NT2/D1 (cell line): ENCODE measurements around the gene C11orf68.
"Not testable (repeated sequence)": the region's sequence is repeated elsewhere in the genome, so short reads cannot be mapped to it uniquely, and the experiment has no call there.

ENCODE experiments used
- SUZ12 ChIP-seq: IDR thresholded peaks from 2 replicates; pipeline ENCODE4 v1.6.1; 2011; ENCODE audit not compliant: insufficient read length, insufficient read depth; ENCODE audit errors: extremely low read depth
- YY1 ChIP-seq: IDR thresholded peaks from 2 replicates; pipeline ENCODE4 v1.6.1; 2011; ENCODE audit not compliant: insufficient read length, insufficient read depth

DNA sequence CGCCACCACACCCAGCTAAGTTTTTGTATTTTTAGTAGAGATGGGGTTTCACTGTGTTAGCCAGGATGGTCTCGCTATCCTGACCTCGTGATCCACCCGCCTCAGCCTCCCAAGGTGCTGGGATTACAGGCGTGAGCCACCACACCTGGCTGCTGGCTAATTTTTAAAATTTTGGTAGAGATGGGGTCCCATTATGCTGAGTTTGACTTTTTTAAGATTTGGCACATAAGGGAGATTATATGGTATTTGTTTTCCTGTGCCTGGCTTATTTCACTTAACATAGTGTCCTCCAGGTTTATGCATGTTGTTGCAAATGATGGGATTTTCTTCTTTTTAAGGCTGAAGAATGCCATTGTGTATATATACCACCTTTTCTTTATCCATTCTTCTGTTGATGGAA is 31.8 kb upstream of the C11orf68 start:
- TF ChIP-seq SUZ12, YY1: not testable (repeated sequence)
